Mucosa of gallbladder (tissue), 1 donor: ENCODE results near the gene UGT1A7. TPM values are rescaled to one million over a fixed set of nuclear protein-coding genes. Genes with fewer than 3 reads are reported as not detected.
"Not testable (repeated sequence)": the region's sequence is repeated elsewhere in the genome, so short reads cannot be mapped to it uniquely, and the experiment has no call there.

Experiments used
- DNase-seq: peaks from one replicate; pipeline ENCODE4 v3.0.0-alpha.2; 2020; ENCODE audit warnings: low spot score
- total RNA-seq: library from RNA; stranded (reverse); gene quantifications from one replicate; pipeline ENCODE4 v1.2.1, GENCODE V29; 2021
- donor health status: DM: no; HTN: no; CAD: no.

Gene UGT1A7
- 2.2 TPM for total RNA-seq

- DNase-seq: no peak
Observed at GRCh38 chr2:233681521-233682099, at the start of gene UGT1A7. Gene UGT1A7, plus strand, starts transcription at chr2:233681901. Its CDS starts 37 bp downstream, at chr2:233681938.

GRCh38 chr2:233636306-233636705, 45.4 kb upstream of the UGT1A7 start, which contains the start of gene UGT1A10:
Gene UGT1A10, plus strand, starts transcription at chr2:233636448. Its CDS starts 75 bp downstream, at chr2:233636523.
- peak; percentile 19 for DNase-seq

GRCh38 chr2:233638836-233639235, 42.9 kb upstream of the UGT1A7 start:
- DNase-seq: no peak

- DNase-seq: no peak
Observed at GRCh38 chr2:233639860-233640259, 41.8 kb upstream of the UGT1A7 start.

GRCh38 chr2:233643128-233643527, 38.6 kb upstream of the UGT1A7 start:
- no peak for DNase-seq

GRCh38 chr2:233646033-233646432, 35.7 kb upstream of the UGT1A7 start:
- DNase-seq: not testable (repeated sequence)

GRCh38 chr2:233650981-233651380, 30.7 kb upstream of the UGT1A7 start:
- no peak for DNase-seq

GRCh38 chr2:233651430-233651829, 30.3 kb upstream of the UGT1A7 start:
- DNase-seq: no peak

- no peak for DNase-seq
Observed at GRCh38 chr2:233654501-233654900, 27.2 kb upstream of the UGT1A7 start.

GRCh38 chr2:233655043-233655442, 26.7 kb upstream of the UGT1A7 start:
- DNase-seq: no peak

- DNase-seq: not testable (repeated sequence)
Observed at GRCh38 chr2:233655943-233656342, 25.8 kb upstream of the UGT1A7 start.

GRCh38 chr2:233656443-233656842, 25.3 kb upstream of the UGT1A7 start:
- no peak for DNase-seq

GRCh38 chr2:233658610-233659009, 23.1 kb upstream of the UGT1A7 start:
- no peak for DNase-seq

GRCh38 chr2:233663911-233664310, 17.8 kb upstream of the UGT1A7 start:
- no peak for DNase-seq

- peak; percentile 46 for DNase-seq
Observed at GRCh38 chr2:233668605-233669260, 13.0 kb upstream of the UGT1A7 start.

- no peak for DNase-seq
Observed at GRCh38 chr2:233671290-233672161, 10.2 kb upstream of the UGT1A7 start, which contains the start of gene UGT1A9. Gene UGT1A9, plus strand, starts transcription at chr2:233671898. Its CDS starts 37 bp downstream, at chr2:233671935.

- no peak for DNase-seq
Observed at GRCh38 chr2:233672886-233673285, 8.8 kb upstream of the UGT1A7 start.

- no peak for DNase-seq
Observed at GRCh38 chr2:233673896-233674295, 7.8 kb upstream of the UGT1A7 start.

- no peak for DNase-seq
Observed at GRCh38 chr2:233674314-233674713, 7.4 kb upstream of the UGT1A7 start.

- DNase-seq: no peak
Observed at GRCh38 chr2:233674995-233675394, 6.7 kb upstream of the UGT1A7 start.

GRCh38 chr2:233676046-233676445, 5.7 kb upstream of the UGT1A7 start:
- no peak for DNase-seq

- DNase-seq: no peak
Observed at GRCh38 chr2:233679196-233679595, 2.5 kb upstream of the UGT1A7 start.
